IMR-90 (cell line): ENCODE data around the gene GPR17. TPM values are rescaled to one million over a fixed set of nuclear protein-coding genes. Genes with fewer than 3 reads are reported as not detected.
A peak's percentile ranks its signal among the peaks of the same experiment; 100 is the strongest.

Source experiments
- ATAC-seq: fragments of 200-7000 bp; cut with Tn5 transposase; 2 replicates; pipeline ENCODE4 v1.9.1; 2020; ENCODE audit warnings: low read depth, mild to moderate bottlenecking, moderate library complexity
- BruUV-seq: library from RNA; stranded (reverse); fragments of 400-500 nt; replicated peaks from 2 replicates; lab custom pipeline; 2021; lab: Mats Ljungman, UMichigan
- CTCF ChIA-PET: fragments of 300-600 bp; formaldehyde crosslinking; extraction: SDS; loops from one replicate; lab custom pipeline; 2021; ENCODE audit warnings: antibody characterized with exemption; lab: Yijun Ruan, JAX
- POLR2A ChIA-PET: fragments of 300-600 bp; sonication (Branson Sonifier 250); formaldehyde crosslinking; loops from one replicate; lab custom pipeline; 2022; ENCODE audit warnings: antibody characterized with exemption; ENCODE audit not compliant: unreplicated experiment; lab: Charles Lee
- DNase-seq: peaks from one replicate; pipeline ENCODE4 v3.0.0; 2013
- H2AFZ ChIP-seq: replicated peaks from 2 replicates; pipeline ENCODE3; 2013; ENCODE audit warnings: low read length, mild to moderate bottlenecking; ENCODE audit not compliant: poor library complexity
- H2AK5ac ChIP-seq: 2 replicates; pipeline ENCODE4 v1.6.1; 2013; ENCODE audit warnings: low read depth, low read length, inconsistent platforms
- H2AK9ac ChIP-seq: replicated peaks from 2 replicates; pipeline ENCODE3; 2013; ENCODE audit warnings: mild to moderate bottlenecking, low read depth, low read length, moderate library complexity; ENCODE audit not compliant: poor library complexity
- H2BK120ac ChIP-seq: 2 replicates; pipeline ENCODE4 v1.6.1; 2013; ENCODE audit warnings: low read depth, low read length, inconsistent platforms
- H2BK15ac ChIP-seq: 3 replicates; pipeline ENCODE4 v1.6.1; 2013; ENCODE audit warnings: low read depth, low read length, inconsistent platforms
- H2BK20ac ChIP-seq: 2 replicates; pipeline ENCODE4 v1.6.1; 2013; ENCODE audit warnings: low read depth, mild to moderate bottlenecking, inconsistent platforms, low read length, moderate library complexity
- H2BK5ac ChIP-seq: 2 replicates; pipeline ENCODE4 v1.6.1; 2013; ENCODE audit warnings: mild to moderate bottlenecking, low read depth, low read length, inconsistent platforms; ENCODE audit not compliant: poor library complexity, severe bottlenecking
- H3K14ac ChIP-seq: replicated peaks from 2 replicates; pipeline ENCODE4 v1.6.1; 2013; ENCODE audit warnings: low read depth, low read length, inconsistent platforms
- H3K18ac ChIP-seq: 2 replicates; pipeline ENCODE4 v1.6.1; 2013; ENCODE audit warnings: low read depth, low read length, control low read depth
- H3K23ac ChIP-seq: 2 replicates; pipeline ENCODE4 v1.6.1; 2013; ENCODE audit warnings: low read depth, low read length, inconsistent platforms
- H3K27ac ChIP-seq: 2 replicates; pipeline ENCODE4 v1.5.1; 2013; ENCODE audit warnings: mild to moderate bottlenecking, control low read depth, low read length; ENCODE audit not compliant: insufficient read depth
- H3K27me3 ChIP-seq: 2 replicates; pipeline ENCODE4 v1.6.1; 2013; ENCODE audit warnings: low read length; ENCODE audit not compliant: control insufficient read depth, insufficient read depth
- H3K36me3 ChIP-seq: 2 replicates; pipeline ENCODE4 v1.6.1; 2013; ENCODE audit warnings: low read length, mixed read lengths; ENCODE audit not compliant: control insufficient read depth, insufficient read depth
- H3K4ac ChIP-seq: 2 replicates; pipeline ENCODE4 v1.6.1; 2013; ENCODE audit warnings: low read depth, low read length, inconsistent platforms
- H3K4me1 ChIP-seq: 2 replicates; pipeline ENCODE4 v1.6.1; 2013; ENCODE audit warnings: low read length, mixed read lengths; ENCODE audit not compliant: control insufficient read depth, insufficient read depth
- H3K4me2 ChIP-seq: 2 replicates; pipeline ENCODE4 v1.6.1; 2013; ENCODE audit warnings: low read depth, mild to moderate bottlenecking, control low read depth, low read length, moderate library complexity
- H3K4me3 ChIP-seq: 2 replicates; pipeline ENCODE4 v1.5.1; 2013; ENCODE audit warnings: low read depth, mild to moderate bottlenecking, control low read depth, low read length, moderate library complexity; ENCODE audit not compliant: insufficient read depth
- H3K56ac ChIP-seq: 2 replicates; pipeline ENCODE4 v1.6.1; 2013; ENCODE audit warnings: low read length, inconsistent platforms; ENCODE audit not compliant: insufficient read depth; ENCODE audit errors: extremely low read depth
- H3K79me1 ChIP-seq, 2 experiments: 2 replicates each; pipeline ENCODE4 v1.6.1; 2013; ENCODE audit warnings: low read length in 2 of 2, inconsistent platforms in 1 of 2, low read depth in 1 of 2
- H3K9ac ChIP-seq: 2 replicates; pipeline ENCODE4 v1.6.1; 2013; ENCODE audit warnings: low read depth, low read length, control low read depth
- H3K9me1 ChIP-seq: 2 replicates; pipeline ENCODE4 v1.6.1; 2013; ENCODE audit warnings: low read length, inconsistent platforms; ENCODE audit not compliant: insufficient read depth
- H3K9me3 ChIP-seq: 2 replicates; pipeline ENCODE4 v1.6.1; 2013; ENCODE audit warnings: low read length; ENCODE audit not compliant: control insufficient read depth, insufficient read depth
- H4K20me1 ChIP-seq: 2 replicates; pipeline ENCODE4 v1.6.1; 2013; ENCODE audit warnings: low read length, inconsistent platforms; ENCODE audit not compliant: insufficient read depth
- H4K5ac ChIP-seq: 2 replicates; pipeline ENCODE4 v1.6.1; 2013; ENCODE audit warnings: mild to moderate bottlenecking, low read depth, low read length, control low read depth
- H4K8ac ChIP-seq, 2 experiments: 2 replicates each; pipeline ENCODE4 v1.6.1; 2013; ENCODE audit warnings: low read depth in 2 of 2, low read length in 2 of 2, control low read depth in 1 of 2, inconsistent platforms in 1 of 2
- H4K91ac ChIP-seq: 2 replicates; pipeline ENCODE4 v1.6.1; 2013; ENCODE audit warnings: low read depth, low read length, inconsistent platforms; ENCODE audit not compliant: insufficient read depth
- BHLHE40 ChIP-seq: fragments of 150-350 bp; IDR thresholded peaks from 2 replicates; pipeline ENCODE4 v1.6.1; 2016; ENCODE audit warnings: mild to moderate bottlenecking, low read depth, low read length
- CEBPB ChIP-seq: IDR thresholded peaks from 2 replicates; pipeline ENCODE4 v1.6.1; 2012; ENCODE audit warnings: low read depth, low read length, improper control_type of control experiment
- CHD1 ChIP-seq: IDR thresholded peaks from 2 replicates; pipeline ENCODE4 v1.6.1; 2012; ENCODE audit warnings: low read depth, low read length, improper control_type of control experiment
- FOS ChIP-seq: fragments of 150-350 bp; IDR thresholded peaks from 2 replicates; pipeline ENCODE4 v1.6.1; 2016; ENCODE audit warnings: low read depth, low read length
- MAFK ChIP-seq: IDR thresholded peaks from 2 replicates; pipeline ENCODE4 v1.6.1; 2012; ENCODE audit warnings: low read depth, low read length, improper control_type of control experiment
- MAZ ChIP-seq: IDR thresholded peaks from 2 replicates; pipeline ENCODE4 v1.6.1; 2012; ENCODE audit warnings: low read depth, mild to moderate bottlenecking, low read length, improper control_type of control experiment, moderate library complexity, borderline replicate concordance
- MXI1 ChIP-seq: IDR thresholded peaks from 2 replicates; pipeline ENCODE4 v1.6.1; 2012; ENCODE audit warnings: low read depth, mild to moderate bottlenecking, low read length, moderate library complexity, borderline replicate concordance
- POLR2A ChIP-seq: IDR thresholded peaks from 2 replicates; pipeline ENCODE4 v1.6.1; 2012; ENCODE audit warnings: mild to moderate bottlenecking, low read depth, low read length
- RAD21 ChIP-seq: IDR thresholded peaks from 2 replicates; pipeline ENCODE4 v1.6.1; 2012; ENCODE audit warnings: low read length, improper control_type of control experiment
- RCOR1 ChIP-seq: IDR thresholded peaks from 2 replicates; pipeline ENCODE4 v1.6.1; 2012; ENCODE audit warnings: mild to moderate bottlenecking, low read length, improper control_type of control experiment; ENCODE audit not compliant: insufficient replicate concordance
- RFX5 ChIP-seq: IDR thresholded peaks from 2 replicates; pipeline ENCODE4 v1.8.0; 2012; ENCODE audit warnings: low read depth, mild to moderate bottlenecking, low read length, moderate library complexity
- SMC3 ChIP-seq: fragments of 150-350 bp; IDR thresholded peaks from 2 replicates; pipeline ENCODE4 v1.6.1; 2016; ENCODE audit warnings: low read depth, mild to moderate bottlenecking, antibody characterized with exemption, low read length, moderate library complexity
- WGBS, 2 experiments: methylation state at CpG; one replicate each; pipeline versions ENCODE4 v1.1.5 to v1.1.7; 2013; ENCODE audit warnings: missing lambda C conversion rate in 2 of 2; ENCODE audit not compliant: insufficient read length in 1 of 2; ENCODE audit errors: extremely low coverage in 2 of 2; 5-methylcytosine and 5-hydroxymethylcytosine counted together
- dilution Hi-C: fragments of 300-500 bp; cut with HindIII; formaldehyde crosslinking; loops from one replicate; pipeline ENCODE4 v1.14.3; 2018; ENCODE audit warnings: low sequenced_read_pairs; ENCODE audit not compliant: unreplicated experiment
- in situ Hi-C: fragments of 300-500 bp; cut with MboI; formaldehyde crosslinking; loops from 3 replicates; pipeline ENCODE4 v1.14.3; 2019; ENCODE audit warnings: low sequenced_read_pairs, inconsistent platforms, mixed read lengths
- intact Hi-C: fragments of 100-400 bp; cut with micrococcal nuclease; formaldehyde crosslinking; loops from 2 replicates; pipeline ENCODE4 v1.10.0; 2022
- polyA plus RNA-seq, 3 experiments: library from polyadenylated mRNA; depleted of rRNA; stranded (reverse); fragments of >200 nt; gene quantifications; 2 replicates each; pipeline ENCODE4 v1.2.3, GENCODE V29; 2012; ENCODE audit warnings: low replicate concordance in 1 of 3
- total RNA-seq: library from RNA; depleted of rRNA; stranded (reverse); fragments of >200 nt; gene quantifications from 2 replicates; pipeline ENCODE4 v1.2.3, GENCODE V29; 2012
- TF ChIP-seq, protein P1 (sequence below): fragments of 150-350 bp; IDR thresholded peaks from 2 replicates; pipeline ENCODE4 v1.6.1; 2016; ENCODE audit warnings: low read depth, mild to moderate bottlenecking, low read length, moderate library complexity, borderline replicate concordance
- TF ChIP-seq, protein P2 (sequence below): fragments of 150-350 bp; IDR thresholded peaks from 2 replicates; pipeline ENCODE4 v1.6.1; 2017; ENCODE audit warnings: mild to moderate bottlenecking, antibody characterized with exemption, low read length, low read depth
- TF ChIP-seq, protein P3 (sequence below): conservative IDR thresholded peaks from 2 replicates; pipeline ENCODE4 v1.5.1; 2012; ENCODE audit warnings: mild to moderate bottlenecking, low read depth, low read length, improper control_type of control experiment

Gene GPR17
- total and polyA plus RNA-seq, 2 of the 4 experiments (the other 2 are of a cell fraction), result not detected

DNA sequence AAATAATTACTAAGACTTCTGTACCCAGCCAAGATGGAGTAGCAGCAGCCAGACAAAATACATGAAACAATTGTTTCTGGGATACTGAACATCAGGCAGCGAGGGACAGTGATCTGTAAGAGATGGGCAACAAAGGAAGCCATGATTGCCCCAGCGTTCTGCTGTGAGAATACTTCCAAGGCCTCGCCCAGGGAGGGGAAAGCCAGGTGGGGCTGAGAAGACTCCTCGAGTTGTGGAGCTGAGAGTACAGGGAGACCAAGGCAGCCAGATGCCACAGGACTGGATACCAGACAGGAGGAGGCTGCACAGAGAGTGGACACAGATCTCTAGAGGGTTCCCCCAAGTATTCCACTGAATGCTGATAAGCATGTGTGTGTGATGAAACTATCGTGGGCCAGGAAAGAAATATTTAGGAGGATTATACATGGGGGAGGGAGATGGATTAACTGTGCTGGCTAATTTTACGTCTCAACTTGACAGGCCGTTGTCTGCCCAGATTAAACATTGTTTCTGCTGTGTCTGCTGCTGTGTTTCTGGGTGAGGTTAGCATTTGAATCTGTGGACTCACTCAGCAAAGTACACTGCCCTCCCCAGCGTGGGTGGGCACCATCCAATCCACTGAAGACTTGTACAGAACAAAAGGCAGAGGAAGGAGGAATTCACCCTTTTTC is 39.6 kb downstream of the GPR17 start:
- H3K36me3 ChIP-seq, result no peaks in the 10 kb centered on the region
- H4K91ac ChIP-seq, result no peak overlapping the region
- H3K27ac ChIP-seq, result no peak overlapping the region
- ChIA-PET POLR2A (no interaction called here), CTCF (no interaction called here)
- H3K79me1 ChIP-seq, result no peaks in the 10 kb centered on the region
- H3K4me2 ChIP-seq, result no peak overlapping the region
- H3K14ac ChIP-seq, result no peak overlapping the region
- no peak overlapping the region for H4K8ac ChIP-seq
- no peak overlapping the region for H3K23ac ChIP-seq
- peaks cover 4% of the 10 kb centered on the region for H3K4me1 ChIP-seq
- H4K20me1 ChIP-seq, result no peaks in the 10 kb centered on the region
- dilution Hi-C loops (no loop called here), intact Hi-C loops (no loop called here), in situ Hi-C loops (no loop called here)
- no peak overlapping the region for H3K4me3 ChIP-seq
- no peak overlapping the region for H3K9ac ChIP-seq
- H4K5ac ChIP-seq, result no peak overlapping the region
- H3K4ac ChIP-seq, result no peak overlapping the region
- DNase-seq, result no peak
- H2BK15ac ChIP-seq, result no peak overlapping the region
- no peak overlapping the region for H2AK9ac ChIP-seq
- no TSS peak for BruUV-seq
- WGBS, 2 experiments, result 79% methylated on average over 5 of the region's 8 CpGs; no CpG with 5 or more reads in 1 of the 2 experiments
- H2AFZ ChIP-seq, result no peak overlapping the region
- H2AK5ac ChIP-seq, result no peak overlapping the region
- no peak overlapping the region for H3K18ac ChIP-seq
- H3K56ac ChIP-seq, result no peak overlapping the region
- no peak for TF ChIP-seq BHLHE40
- TF ChIP-seq MXI1, result no peak
- TF ChIP-seq, protein P1, sequence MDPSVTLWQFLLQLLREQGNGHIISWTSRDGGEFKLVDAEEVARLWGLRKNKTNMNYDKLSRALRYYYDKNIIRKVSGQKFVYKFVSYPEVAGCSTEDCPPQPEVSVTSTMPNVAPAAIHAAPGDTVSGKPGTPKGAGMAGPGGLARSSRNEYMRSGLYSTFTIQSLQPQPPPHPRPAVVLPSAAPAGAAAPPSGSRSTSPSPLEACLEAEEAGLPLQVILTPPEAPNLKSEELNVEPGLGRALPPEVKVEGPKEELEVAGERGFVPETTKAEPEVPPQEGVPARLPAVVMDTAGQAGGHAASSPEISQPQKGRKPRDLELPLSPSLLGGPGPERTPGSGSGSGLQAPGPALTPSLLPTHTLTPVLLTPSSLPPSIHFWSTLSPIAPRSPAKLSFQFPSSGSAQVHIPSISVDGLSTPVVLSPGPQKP, result no peak
- TF ChIP-seq CEBPB, result no peak
- no peak for TF ChIP-seq FOS
- no peak for TF ChIP-seq MAFK
- TF ChIP-seq MAZ, result no peak
- TF ChIP-seq CHD1, result no peak
- TF ChIP-seq SMC3, result no peak
- TF ChIP-seq RAD21, result no peak
- no peak for TF ChIP-seq RFX5
- TF ChIP-seq POLR2A, result no peak
- TF ChIP-seq, protein P2, sequence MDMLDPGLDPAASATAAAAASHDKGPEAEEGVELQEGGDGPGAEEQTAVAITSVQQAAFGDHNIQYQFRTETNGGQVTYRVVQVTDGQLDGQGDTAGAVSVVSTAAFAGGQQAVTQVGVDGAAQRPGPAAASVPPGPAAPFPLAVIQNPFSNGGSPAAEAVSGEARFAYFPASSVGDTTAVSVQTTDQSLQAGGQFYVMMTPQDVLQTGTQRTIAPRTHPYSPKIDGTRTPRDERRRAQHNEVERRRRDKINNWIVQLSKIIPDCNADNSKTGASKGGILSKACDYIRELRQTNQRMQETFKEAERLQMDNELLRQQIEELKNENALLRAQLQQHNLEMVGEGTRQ, result no peak
- TF ChIP-seq, protein P3, sequence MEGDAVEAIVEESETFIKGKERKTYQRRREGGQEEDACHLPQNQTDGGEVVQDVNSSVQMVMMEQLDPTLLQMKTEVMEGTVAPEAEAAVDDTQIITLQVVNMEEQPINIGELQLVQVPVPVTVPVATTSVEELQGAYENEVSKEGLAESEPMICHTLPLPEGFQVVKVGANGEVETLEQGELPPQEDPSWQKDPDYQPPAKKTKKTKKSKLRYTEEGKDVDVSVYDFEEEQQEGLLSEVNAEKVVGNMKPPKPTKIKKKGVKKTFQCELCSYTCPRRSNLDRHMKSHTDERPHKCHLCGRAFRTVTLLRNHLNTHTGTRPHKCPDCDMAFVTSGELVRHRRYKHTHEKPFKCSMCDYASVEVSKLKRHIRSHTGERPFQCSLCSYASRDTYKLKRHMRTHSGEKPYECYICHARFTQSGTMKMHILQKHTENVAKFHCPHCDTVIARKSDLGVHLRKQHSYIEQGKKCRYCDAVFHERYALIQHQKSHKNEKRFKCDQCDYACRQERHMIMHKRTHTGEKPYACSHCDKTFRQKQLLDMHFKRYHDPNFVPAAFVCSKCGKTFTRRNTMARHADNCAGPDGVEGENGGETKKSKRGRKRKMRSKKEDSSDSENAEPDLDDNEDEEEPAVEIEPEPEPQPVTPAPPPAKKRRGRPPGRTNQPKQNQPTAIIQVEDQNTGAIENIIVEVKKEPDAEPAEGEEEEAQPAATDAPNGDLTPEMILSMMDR, result no peak
- no peak for TF ChIP-seq RCOR1
- H3K27me3 ChIP-seq, result peaks cover 4% of the 10 kb centered on the region; the same call in 1 of the 2 replicates
- peak; percentile 18; the same call in 1 of the 2 replicates for ATAC-seq
- no peak overlapping the region for H2BK5ac ChIP-seq
- H2BK120ac ChIP-seq, result no peak overlapping the region
- peaks cover 3% of the 10 kb centered on the region; the same call in 1 of the 2 replicates for H3K9me3 ChIP-seq
- peaks cover 5% of the 10 kb centered on the region; the same call in 1 of the 2 replicates for H3K9me1 ChIP-seq
- H2BK20ac ChIP-seq, result no peak overlapping the region
